IMR-90 (cell line): ENCODE data around the gene RNF114. TPM values are rescaled to one million over a fixed set of nuclear protein-coding genes. Genes with fewer than 3 reads are reported as not detected.

ENCODE experiments used
- ATAC-seq: fragments of 200-7000 bp; cut with Tn5 transposase; 2 replicates; pipeline ENCODE4 v1.9.1; 2020; ENCODE audit warnings: low read depth, mild to moderate bottlenecking, moderate library complexity
- BruUV-seq: library from RNA; stranded (reverse); fragments of 400-500 nt; replicated peaks from 2 replicates; lab custom pipeline; 2021; lab: Mats Ljungman, UMichigan
- CTCF ChIA-PET: fragments of 300-600 bp; formaldehyde crosslinking; extraction: SDS; loops from one replicate; lab custom pipeline; 2021; ENCODE audit warnings: antibody characterized with exemption; lab: Yijun Ruan, JAX
- POLR2A ChIA-PET: fragments of 300-600 bp; sonication (Branson Sonifier 250); formaldehyde crosslinking; loops from one replicate; lab custom pipeline; 2022; ENCODE audit warnings: antibody characterized with exemption; ENCODE audit not compliant: unreplicated experiment; lab: Charles Lee
- DNase-seq: peaks from one replicate; pipeline ENCODE4 v3.0.0; 2013
- H2AFZ ChIP-seq: replicated peaks from 2 replicates; pipeline ENCODE3; 2013; ENCODE audit warnings: low read length, mild to moderate bottlenecking; ENCODE audit not compliant: poor library complexity
- H2AK5ac ChIP-seq: 2 replicates; pipeline ENCODE4 v1.6.1; 2013; ENCODE audit warnings: low read depth, low read length, inconsistent platforms
- H2AK9ac ChIP-seq: replicated peaks from 2 replicates; pipeline ENCODE3; 2013; ENCODE audit warnings: mild to moderate bottlenecking, low read depth, low read length, moderate library complexity; ENCODE audit not compliant: poor library complexity
- H2BK120ac ChIP-seq: 2 replicates; pipeline ENCODE4 v1.6.1; 2013; ENCODE audit warnings: low read depth, low read length, inconsistent platforms
- H2BK15ac ChIP-seq: 3 replicates; pipeline ENCODE4 v1.6.1; 2013; ENCODE audit warnings: low read depth, low read length, inconsistent platforms
- H2BK20ac ChIP-seq: 2 replicates; pipeline ENCODE4 v1.6.1; 2013; ENCODE audit warnings: low read depth, mild to moderate bottlenecking, inconsistent platforms, low read length, moderate library complexity
- H2BK5ac ChIP-seq: 2 replicates; pipeline ENCODE4 v1.6.1; 2013; ENCODE audit warnings: mild to moderate bottlenecking, low read depth, low read length, inconsistent platforms; ENCODE audit not compliant: poor library complexity, severe bottlenecking
- H3K14ac ChIP-seq: replicated peaks from 2 replicates; pipeline ENCODE4 v1.6.1; 2013; ENCODE audit warnings: low read depth, low read length, inconsistent platforms
- H3K18ac ChIP-seq: 2 replicates; pipeline ENCODE4 v1.6.1; 2013; ENCODE audit warnings: low read depth, low read length, control low read depth
- H3K23ac ChIP-seq: 2 replicates; pipeline ENCODE4 v1.6.1; 2013; ENCODE audit warnings: low read depth, low read length, inconsistent platforms
- H3K27ac ChIP-seq: 2 replicates; pipeline ENCODE4 v1.5.1; 2013; ENCODE audit warnings: mild to moderate bottlenecking, control low read depth, low read length; ENCODE audit not compliant: insufficient read depth
- H3K27me3 ChIP-seq: 2 replicates; pipeline ENCODE4 v1.6.1; 2013; ENCODE audit warnings: low read length; ENCODE audit not compliant: control insufficient read depth, insufficient read depth
- H3K36me3 ChIP-seq: 2 replicates; pipeline ENCODE4 v1.6.1; 2013; ENCODE audit warnings: low read length, mixed read lengths; ENCODE audit not compliant: control insufficient read depth, insufficient read depth
- H3K4ac ChIP-seq: 2 replicates; pipeline ENCODE4 v1.6.1; 2013; ENCODE audit warnings: low read depth, low read length, inconsistent platforms
- H3K4me1 ChIP-seq: 2 replicates; pipeline ENCODE4 v1.6.1; 2013; ENCODE audit warnings: low read length, mixed read lengths; ENCODE audit not compliant: control insufficient read depth, insufficient read depth
- H3K4me2 ChIP-seq: 2 replicates; pipeline ENCODE4 v1.6.1; 2013; ENCODE audit warnings: low read depth, mild to moderate bottlenecking, control low read depth, low read length, moderate library complexity
- H3K4me3 ChIP-seq: 2 replicates; pipeline ENCODE4 v1.5.1; 2013; ENCODE audit warnings: low read depth, mild to moderate bottlenecking, control low read depth, low read length, moderate library complexity; ENCODE audit not compliant: insufficient read depth
- H3K56ac ChIP-seq: 2 replicates; pipeline ENCODE4 v1.6.1; 2013; ENCODE audit warnings: low read length, inconsistent platforms; ENCODE audit not compliant: insufficient read depth; ENCODE audit errors: extremely low read depth
- H3K79me1 ChIP-seq, 2 experiments: 2 replicates each; pipeline ENCODE4 v1.6.1; 2013; ENCODE audit warnings: low read length in 2 of 2, inconsistent platforms in 1 of 2, low read depth in 1 of 2
- H3K9ac ChIP-seq: 2 replicates; pipeline ENCODE4 v1.6.1; 2013; ENCODE audit warnings: low read depth, low read length, control low read depth
- H3K9me1 ChIP-seq: 2 replicates; pipeline ENCODE4 v1.6.1; 2013; ENCODE audit warnings: low read length, inconsistent platforms; ENCODE audit not compliant: insufficient read depth
- H3K9me3 ChIP-seq: 2 replicates; pipeline ENCODE4 v1.6.1; 2013; ENCODE audit warnings: low read length; ENCODE audit not compliant: control insufficient read depth, insufficient read depth
- H4K20me1 ChIP-seq: 2 replicates; pipeline ENCODE4 v1.6.1; 2013; ENCODE audit warnings: low read length, inconsistent platforms; ENCODE audit not compliant: insufficient read depth
- H4K5ac ChIP-seq: 2 replicates; pipeline ENCODE4 v1.6.1; 2013; ENCODE audit warnings: mild to moderate bottlenecking, low read depth, low read length, control low read depth
- H4K8ac ChIP-seq, 2 experiments: 2 replicates each; pipeline ENCODE4 v1.6.1; 2013; ENCODE audit warnings: low read depth in 2 of 2, low read length in 2 of 2, control low read depth in 1 of 2, inconsistent platforms in 1 of 2
- H4K91ac ChIP-seq: 2 replicates; pipeline ENCODE4 v1.6.1; 2013; ENCODE audit warnings: low read depth, low read length, inconsistent platforms; ENCODE audit not compliant: insufficient read depth
- BHLHE40 ChIP-seq: fragments of 150-350 bp; IDR thresholded peaks from 2 replicates; pipeline ENCODE4 v1.6.1; 2016; ENCODE audit warnings: mild to moderate bottlenecking, low read depth, low read length
- CEBPB ChIP-seq: IDR thresholded peaks from 2 replicates; pipeline ENCODE4 v1.6.1; 2012; ENCODE audit warnings: low read depth, low read length, improper control_type of control experiment
- CHD1 ChIP-seq: IDR thresholded peaks from 2 replicates; pipeline ENCODE4 v1.6.1; 2012; ENCODE audit warnings: low read depth, low read length, improper control_type of control experiment
- FOS ChIP-seq: fragments of 150-350 bp; IDR thresholded peaks from 2 replicates; pipeline ENCODE4 v1.6.1; 2016; ENCODE audit warnings: low read depth, low read length
- MAFK ChIP-seq: IDR thresholded peaks from 2 replicates; pipeline ENCODE4 v1.6.1; 2012; ENCODE audit warnings: low read depth, low read length, improper control_type of control experiment
- MAZ ChIP-seq: IDR thresholded peaks from 2 replicates; pipeline ENCODE4 v1.6.1; 2012; ENCODE audit warnings: low read depth, mild to moderate bottlenecking, low read length, improper control_type of control experiment, moderate library complexity, borderline replicate concordance
- MXI1 ChIP-seq: IDR thresholded peaks from 2 replicates; pipeline ENCODE4 v1.6.1; 2012; ENCODE audit warnings: low read depth, mild to moderate bottlenecking, low read length, moderate library complexity, borderline replicate concordance
- NFE2L2 ChIP-seq: fragments of 150-350 bp; IDR thresholded peaks from 2 replicates; pipeline ENCODE4 v1.6.1; 2016; ENCODE audit warnings: low read depth, mild to moderate bottlenecking, low read length
- POLR2A ChIP-seq: IDR thresholded peaks from 2 replicates; pipeline ENCODE4 v1.6.1; 2012; ENCODE audit warnings: mild to moderate bottlenecking, low read depth, low read length
- RAD21 ChIP-seq: IDR thresholded peaks from 2 replicates; pipeline ENCODE4 v1.6.1; 2012; ENCODE audit warnings: low read length, improper control_type of control experiment
- RCOR1 ChIP-seq: IDR thresholded peaks from 2 replicates; pipeline ENCODE4 v1.6.1; 2012; ENCODE audit warnings: mild to moderate bottlenecking, low read length, improper control_type of control experiment; ENCODE audit not compliant: insufficient replicate concordance
- RFX5 ChIP-seq: IDR thresholded peaks from 2 replicates; pipeline ENCODE4 v1.8.0; 2012; ENCODE audit warnings: low read depth, mild to moderate bottlenecking, low read length, moderate library complexity
- SMC3 ChIP-seq: fragments of 150-350 bp; IDR thresholded peaks from 2 replicates; pipeline ENCODE4 v1.6.1; 2016; ENCODE audit warnings: low read depth, mild to moderate bottlenecking, antibody characterized with exemption, low read length, moderate library complexity
- WGBS, 2 experiments: methylation state at CpG; one replicate each; pipeline versions ENCODE4 v1.1.5 to v1.1.7; 2013; ENCODE audit warnings: missing lambda C conversion rate in 2 of 2; ENCODE audit not compliant: insufficient read length in 1 of 2; ENCODE audit errors: extremely low coverage in 2 of 2; 5-methylcytosine and 5-hydroxymethylcytosine counted together
- dilution Hi-C: fragments of 300-500 bp; cut with HindIII; formaldehyde crosslinking; loops from one replicate; pipeline ENCODE4 v1.14.3; 2018; ENCODE audit warnings: low sequenced_read_pairs; ENCODE audit not compliant: unreplicated experiment
- in situ Hi-C: fragments of 300-500 bp; cut with MboI; formaldehyde crosslinking; loops from 3 replicates; pipeline ENCODE4 v1.14.3; 2019; ENCODE audit warnings: low sequenced_read_pairs, inconsistent platforms, mixed read lengths
- intact Hi-C: fragments of 100-400 bp; cut with micrococcal nuclease; formaldehyde crosslinking; loops from 2 replicates; pipeline ENCODE4 v1.10.0; 2022
- polyA plus RNA-seq, 3 experiments: library from polyadenylated mRNA; depleted of rRNA; stranded (reverse); fragments of >200 nt; gene quantifications; 2 replicates each; pipeline ENCODE4 v1.2.3, GENCODE V29; 2012; ENCODE audit warnings: low replicate concordance in 1 of 3
- total RNA-seq: library from RNA; depleted of rRNA; stranded (reverse); fragments of >200 nt; gene quantifications from 2 replicates; pipeline ENCODE4 v1.2.3, GENCODE V29; 2012
- TF ChIP-seq, protein P1 (sequence below): fragments of 150-350 bp; IDR thresholded peaks from 2 replicates; pipeline ENCODE4 v1.6.1; 2016; ENCODE audit warnings: low read depth, mild to moderate bottlenecking, low read length, moderate library complexity, borderline replicate concordance
- TF ChIP-seq, protein P2 (sequence below): conservative IDR thresholded peaks from 2 replicates; pipeline ENCODE4 v1.5.1; 2012; ENCODE audit warnings: mild to moderate bottlenecking, low read depth, low read length, improper control_type of control experiment
- TF ChIP-seq, protein P3 (sequence below): fragments of 150-350 bp; IDR thresholded peaks from 2 replicates; pipeline ENCODE4 v1.6.1; 2017; ENCODE audit warnings: mild to moderate bottlenecking, antibody characterized with exemption, low read length, low read depth

The RNF114 gene
- total and polyA plus RNA-seq, 2 of the 4 experiments (the other 2 are of a cell fraction): 44.6 to 62.3 TPM

DNA sequence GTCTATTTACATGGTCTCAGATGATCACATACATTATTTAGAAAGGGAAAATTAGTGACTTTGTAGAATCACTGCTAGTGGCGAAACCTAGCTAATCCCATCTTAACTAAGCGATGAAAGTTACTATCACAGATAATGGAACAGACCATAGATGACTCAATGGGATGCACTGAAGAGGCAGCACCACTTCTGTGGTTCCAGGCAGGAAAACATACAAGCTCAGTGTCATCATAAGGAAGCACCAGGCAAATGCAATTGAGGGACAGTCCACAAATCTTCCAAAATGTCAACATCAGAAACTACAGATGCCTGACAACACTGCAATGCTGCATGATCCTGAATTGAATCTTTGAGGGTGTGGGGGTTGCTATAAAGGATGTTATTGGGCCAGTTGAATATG, 30.7 kb downstream of the RNF114 start:
- WGBS, 2 experiments: no CpG with 5 or more reads among the region's 2 CpGs
- POLR2A ChIA-PET: no interaction called here
- in situ Hi-C loops: no loop called here

More for the DNA sequence above, 30.7 kb downstream of the RNF114 start:
- no peak overlapping the region for H3K18ac ChIP-seq
- TF ChIP-seq CEBPB (no peak), MXI1 (no peak), BHLHE40 (no peak), NFE2L2 (no peak), MAZ (no peak), CHD1 (no peak), RAD21 (no peak), POLR2A (no peak), RFX5 (no peak), RCOR1 (no peak), MAFK (no peak), SMC3 (no peak), FOS (no peak)
- TF ChIP-seq, protein P1, sequence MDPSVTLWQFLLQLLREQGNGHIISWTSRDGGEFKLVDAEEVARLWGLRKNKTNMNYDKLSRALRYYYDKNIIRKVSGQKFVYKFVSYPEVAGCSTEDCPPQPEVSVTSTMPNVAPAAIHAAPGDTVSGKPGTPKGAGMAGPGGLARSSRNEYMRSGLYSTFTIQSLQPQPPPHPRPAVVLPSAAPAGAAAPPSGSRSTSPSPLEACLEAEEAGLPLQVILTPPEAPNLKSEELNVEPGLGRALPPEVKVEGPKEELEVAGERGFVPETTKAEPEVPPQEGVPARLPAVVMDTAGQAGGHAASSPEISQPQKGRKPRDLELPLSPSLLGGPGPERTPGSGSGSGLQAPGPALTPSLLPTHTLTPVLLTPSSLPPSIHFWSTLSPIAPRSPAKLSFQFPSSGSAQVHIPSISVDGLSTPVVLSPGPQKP: no peak
- TF ChIP-seq, protein P2, sequence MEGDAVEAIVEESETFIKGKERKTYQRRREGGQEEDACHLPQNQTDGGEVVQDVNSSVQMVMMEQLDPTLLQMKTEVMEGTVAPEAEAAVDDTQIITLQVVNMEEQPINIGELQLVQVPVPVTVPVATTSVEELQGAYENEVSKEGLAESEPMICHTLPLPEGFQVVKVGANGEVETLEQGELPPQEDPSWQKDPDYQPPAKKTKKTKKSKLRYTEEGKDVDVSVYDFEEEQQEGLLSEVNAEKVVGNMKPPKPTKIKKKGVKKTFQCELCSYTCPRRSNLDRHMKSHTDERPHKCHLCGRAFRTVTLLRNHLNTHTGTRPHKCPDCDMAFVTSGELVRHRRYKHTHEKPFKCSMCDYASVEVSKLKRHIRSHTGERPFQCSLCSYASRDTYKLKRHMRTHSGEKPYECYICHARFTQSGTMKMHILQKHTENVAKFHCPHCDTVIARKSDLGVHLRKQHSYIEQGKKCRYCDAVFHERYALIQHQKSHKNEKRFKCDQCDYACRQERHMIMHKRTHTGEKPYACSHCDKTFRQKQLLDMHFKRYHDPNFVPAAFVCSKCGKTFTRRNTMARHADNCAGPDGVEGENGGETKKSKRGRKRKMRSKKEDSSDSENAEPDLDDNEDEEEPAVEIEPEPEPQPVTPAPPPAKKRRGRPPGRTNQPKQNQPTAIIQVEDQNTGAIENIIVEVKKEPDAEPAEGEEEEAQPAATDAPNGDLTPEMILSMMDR: no peak
- TF ChIP-seq, protein P3, sequence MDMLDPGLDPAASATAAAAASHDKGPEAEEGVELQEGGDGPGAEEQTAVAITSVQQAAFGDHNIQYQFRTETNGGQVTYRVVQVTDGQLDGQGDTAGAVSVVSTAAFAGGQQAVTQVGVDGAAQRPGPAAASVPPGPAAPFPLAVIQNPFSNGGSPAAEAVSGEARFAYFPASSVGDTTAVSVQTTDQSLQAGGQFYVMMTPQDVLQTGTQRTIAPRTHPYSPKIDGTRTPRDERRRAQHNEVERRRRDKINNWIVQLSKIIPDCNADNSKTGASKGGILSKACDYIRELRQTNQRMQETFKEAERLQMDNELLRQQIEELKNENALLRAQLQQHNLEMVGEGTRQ: no peak
- no peak overlapping the region for H3K27ac ChIP-seq
- 0 out of 2 replicates have a peak overlapping the region, but pooled peaks have one; percentile 3 for H3K23ac ChIP-seq
- H3K79me1 ChIP-seq: peaks cover 0 to 23% of the 10 kb centered on the region in 2 experiments; a peak in 1 of 4 replicates
- no peak overlapping the region for H2BK120ac ChIP-seq
- CTCF ChIA-PET: no interaction called here
- H3K56ac ChIP-seq: no peak overlapping the region
- H3K9me3 ChIP-seq: no peaks in the 10 kb centered on the region
- BruUV-seq: no TSS peak
- H4K8ac ChIP-seq: no peak overlapping the region
- H4K5ac ChIP-seq: no peak overlapping the region
- H3K4me2 ChIP-seq: no peak overlapping the region
- H4K91ac ChIP-seq: no peak overlapping the region
- intact Hi-C loops (no loop called here), dilution Hi-C loops (no loop called here)
- peaks cover 12% of the 10 kb centered on the region for H3K9me1 ChIP-seq
- H3K14ac ChIP-seq: no peak overlapping the region; the same call in 1 of the 2 replicates
- no peak overlapping the region for H2AK9ac ChIP-seq
- H3K36me3 ChIP-seq: peaks cover 1% of the 10 kb centered on the region; the same call in 1 of the 2 replicates
- no peak for ATAC-seq
- H4K20me1 ChIP-seq: no peaks in the 10 kb centered on the region
- H3K9ac ChIP-seq: no peak overlapping the region
- no peak overlapping the region for H2BK20ac ChIP-seq
- no peaks in the 10 kb centered on the region for H3K27me3 ChIP-seq
- H2AFZ ChIP-seq: no peak overlapping the region
- no peak overlapping the region for H2BK5ac ChIP-seq
- no peak overlapping the region for H3K4me3 ChIP-seq
- peaks cover 2% of the 10 kb centered on the region; the same call in 1 of the 2 replicates for H3K4me1 ChIP-seq
- H3K4ac ChIP-seq: no peak overlapping the region
- H2BK15ac ChIP-seq: no peak overlapping the region
- no peak overlapping the region for H2AK5ac ChIP-seq
- DNase-seq: no peak
